SK-N-MC (cell line): ENCODE measurements around the gene OOEP.

Experiments used
- EZH2 ChIP-seq: fragments of 200-600 bp; sonication (generic); IDR thresholded peaks from one replicate; pipeline ENCODE4 v1.6.1; 2017; ENCODE audit warnings: antibody characterized with exemption
- POLR2AphosphoS5 ChIP-seq: IDR thresholded peaks from 2 replicates; pipeline ENCODE4 v1.6.1; 2012; ENCODE audit warnings: mild to moderate bottlenecking, low read depth, low read length, borderline replicate concordance

GRCh38 chr6:73388800-73389512 lies 19.3 kb upstream of the OOEP start:
- TF ChIP-seq EZH2 (no peak), POLR2AphosphoS5 (peak; percentile 51)
